H1 (cell line): ENCODE measurements around the gene TMEM185B. TPM values are rescaled to one million over a fixed set of nuclear protein-coding genes. Genes with fewer than 3 reads are reported as not detected.

Experiments
- CTCF ChIA-PET: fragments of 300-600 bp; sonication (Branson Sonifier 250); formaldehyde crosslinking; loops from one replicate; lab custom pipeline; 2021; ENCODE audit not compliant: partially characterized antibody; lab: Charles Lee
- POLR2A ChIA-PET: fragments of 300-600 bp; sonication (Branson Sonifier 250); formaldehyde crosslinking; loops from one replicate; lab custom pipeline; 2021; ENCODE audit warnings: inconsistent platforms; ENCODE audit not compliant: partially characterized antibody; lab: Charles Lee
- DNase-seq, 2 experiments: peaks; one replicate each; pipeline versions ENCODE4 v3.0.0 to v3.0.0-alpha.2; 2010 to 2022; ENCODE audit warnings: low spot score in 2 of 2, low read depth in 1 of 2, mixed read lengths in 1 of 2
- FAIRE-seq: peaks from 2 replicates; lab custom pipeline; 2011; peaks lifted over from hg19 to GRCh38; lab: Jason Lieb, UNC
- H2AFZ ChIP-seq: 2 replicates; pipeline ENCODE4 v1.8.1; 2012; ENCODE audit warnings: low read length, inconsistent platforms
- H2AK5ac ChIP-seq: 2 replicates; pipeline ENCODE4 v1.6.1; 2013; ENCODE audit warnings: low read depth, low read length
- H2BK120ac ChIP-seq: replicated peaks from 2 replicates; pipeline ENCODE3; 2013; ENCODE audit warnings: low read depth, low read length, inconsistent platforms
- H2BK12ac ChIP-seq: 2 replicates; pipeline ENCODE4 v1.6.1; 2013; ENCODE audit warnings: low read depth, low read length
- H2BK15ac ChIP-seq: 2 replicates; pipeline ENCODE4 v1.6.1; 2013; ENCODE audit warnings: low read length
- H2BK20ac ChIP-seq: 2 replicates; pipeline ENCODE4 v1.6.1; 2013; ENCODE audit warnings: low read length
- H2BK5ac ChIP-seq: 2 replicates; pipeline ENCODE4 v1.6.1; 2013; ENCODE audit warnings: low read depth, low read length
- H3K14ac ChIP-seq: 2 replicates; pipeline ENCODE4 v1.6.1; 2013; ENCODE audit warnings: inconsistent platforms; ENCODE audit not compliant: insufficient read length
- H3K18ac ChIP-seq: 2 replicates; pipeline ENCODE4 v1.6.1; 2013; ENCODE audit warnings: low read length; ENCODE audit errors: extremely low read depth
- H3K23ac ChIP-seq: 2 replicates; pipeline ENCODE4 v1.6.1; 2013; ENCODE audit warnings: inconsistent platforms; ENCODE audit not compliant: insufficient read length
- H3K23me2 ChIP-seq: 2 replicates; pipeline ENCODE4 v1.6.1; 2013; ENCODE audit warnings: low read depth, low read length
- H3K27ac ChIP-seq: 2 replicates; pipeline ENCODE4 v1.6.1; 2011; ENCODE audit warnings: low read depth, low read length, inconsistent platforms
- H3K27me3 ChIP-seq, 4 experiments: replicated peaks in 1 of 4; 1 replicate in 1 of 4; 2 replicates in 3 of 4; pipeline versions ENCODE4 v1.6.1 to v1.8.1; 2011 to 2013; ENCODE audit warnings: low read length in 3 of 4, mild to moderate bottlenecking in 3 of 4, inconsistent platforms in 2 of 4, mixed read lengths in 2 of 4, moderate library complexity in 1 of 4; ENCODE audit not compliant: control insufficient read depth in 3 of 4, insufficient read depth in 3 of 4; ENCODE audit errors: extremely low read depth in 1 of 4
- H3K36me3 ChIP-seq, 4 experiments: 2 replicates each; pipeline versions ENCODE4 v1.6.1 to v1.8.1; 2011 to 2013; ENCODE audit warnings: mild to moderate bottlenecking in 4 of 4, low read length in 3 of 4, moderate library complexity in 2 of 4, control low read depth in 1 of 4, inconsistent platforms in 1 of 4; ENCODE audit not compliant: insufficient read depth in 4 of 4, control insufficient read depth in 2 of 4
- H3K4ac ChIP-seq: replicated peaks from 2 replicates; pipeline ENCODE3; 2013; ENCODE audit warnings: low read length, low read depth, mixed read lengths, inconsistent platforms; ENCODE audit not compliant: insufficient read length
- H3K4me1 ChIP-seq, 4 experiments: replicated peaks in 1 of 4; 1 replicate in 1 of 4; 2 replicates in 3 of 4; pipeline versions ENCODE4 v1.6.1 to v1.8.1; 2011 to 2013; ENCODE audit warnings: low read length in 3 of 4, inconsistent platforms in 2 of 4, mixed read lengths in 1 of 4; ENCODE audit not compliant: insufficient read depth in 4 of 4, control insufficient read depth in 3 of 4
- H3K4me2 ChIP-seq, 2 experiments: 2 replicates each; pipeline versions ENCODE4 v1.6.1 to v1.8.1; 2011 to 2013; ENCODE audit warnings: low read depth in 2 of 2, low read length in 2 of 2, control low read depth in 1 of 2, inconsistent platforms in 1 of 2, mild to moderate bottlenecking in 1 of 2; ENCODE audit not compliant: insufficient read depth in 1 of 2
- H3K4me3 ChIP-seq, 4 experiments: fragments of 200-600, 300-600 bp in 1 of 4; sonication (generic), shearing (Covaris generic), sonication (Bioruptor Twin) in 1 of 4; 2 replicates each; pipeline versions ENCODE4 v1.5.1 to v1.8.1; 2011 to 2016; ENCODE audit warnings: low read length in 4 of 4, low read depth in 3 of 4, control low read depth in 2 of 4, inconsistent platforms in 2 of 4, mild to moderate bottlenecking in 2 of 4, mixed read lengths in 1 of 4, moderate library complexity in 1 of 4; ENCODE audit not compliant: insufficient read depth in 2 of 4; ENCODE audit errors: extremely low read depth in 1 of 4
- H3K56ac ChIP-seq: replicated peaks from 2 replicates; pipeline ENCODE3; 2013; ENCODE audit warnings: low read depth, mild to moderate bottlenecking, mixed read lengths, low read length, inconsistent platforms; ENCODE audit not compliant: insufficient read length
- H3K79me1 ChIP-seq: 2 replicates; pipeline ENCODE4 v1.6.1; 2013; ENCODE audit warnings: low read depth, low read length, control low read depth
- H3K79me2 ChIP-seq, 2 experiments: 2 replicates each; pipeline versions ENCODE4 v1.6.1 to v1.8.1; 2012 to 2013; ENCODE audit warnings: low read length in 2 of 2, mild to moderate bottlenecking in 2 of 2, inconsistent platforms in 1 of 2; ENCODE audit not compliant: insufficient read depth in 2 of 2, control insufficient read depth in 1 of 2
- H3K9ac ChIP-seq, 4 experiments: replicated peaks in 1 of 4; 1 replicate in 1 of 4; 2 replicates in 3 of 4; pipeline versions ENCODE4 v1.6.1 to v1.8.1; 2011 to 2013; ENCODE audit warnings: low read depth in 3 of 4, low read length in 3 of 4, control low read depth in 2 of 4, mild to moderate bottlenecking in 2 of 4, moderate library complexity in 2 of 4, inconsistent platforms in 1 of 4; ENCODE audit errors: extremely low read depth in 1 of 4
- H3K9me3 ChIP-seq, 2 experiments: 2 replicates each; pipeline versions ENCODE4 v1.6.1 to v1.8.1; 2012 to 2013; ENCODE audit warnings: mild to moderate bottlenecking in 2 of 2, moderate library complexity in 2 of 2, control low read depth in 1 of 2, inconsistent platforms in 1 of 2, low read depth in 1 of 2, low read length in 1 of 2, mixed read lengths in 1 of 2; ENCODE audit not compliant: insufficient read depth in 2 of 2
- H4K20me1 ChIP-seq, 2 experiments: replicated peaks in 1 of 2; 2 replicates each; pipeline versions ENCODE3 to v1.8.1; 2011 to 2013; ENCODE audit warnings: inconsistent platforms in 2 of 2, low read length in 2 of 2, mild to moderate bottlenecking in 1 of 2; ENCODE audit not compliant: insufficient read depth in 2 of 2, control insufficient read depth in 1 of 2
- H4K5ac ChIP-seq: 2 replicates; pipeline ENCODE4 v1.6.1; 2013; ENCODE audit warnings: low read length, low read depth, mixed read lengths, inconsistent platforms; ENCODE audit not compliant: insufficient read length
- H4K8ac ChIP-seq: 2 replicates; pipeline ENCODE4 v1.8.0; 2013; ENCODE audit warnings: mild to moderate bottlenecking, moderate library complexity, low read length, inconsistent platforms; ENCODE audit not compliant: insufficient read depth; ENCODE audit errors: extremely low read depth
- H4K91ac ChIP-seq: replicated peaks from 2 replicates; pipeline ENCODE3; 2013; ENCODE audit warnings: low read length, mixed read lengths, inconsistent platforms; ENCODE audit not compliant: insufficient read length
- BCL11A ChIP-seq, 2 experiments: IDR thresholded peaks; one replicate each; pipeline ENCODE4 v1.6.1; 2011; ENCODE audit warnings: low read depth in 2 of 2, low read length in 2 of 2, mild to moderate bottlenecking in 2 of 2
- CHD2 ChIP-seq: IDR thresholded peaks from 2 replicates; pipeline ENCODE4 v1.6.1; 2012; ENCODE audit warnings: low read length, improper control_type of control experiment
- CTCF ChIP-seq, 3 experiments: IDR thresholded peaks; 1 replicate in 2 of 3; 2 replicates in 1 of 3; pipeline versions ENCODE4 v1.5.1 to v1.6.1; 2011; ENCODE audit warnings: low read length in 3 of 3, mild to moderate bottlenecking in 3 of 3, inconsistent platforms in 2 of 3, low read depth in 1 of 3, moderate library complexity in 1 of 3; ENCODE audit not compliant: insufficient read depth in 1 of 3; ENCODE audit errors: control extremely low read depth in 1 of 3
- EP300 ChIP-seq, 2 experiments: IDR thresholded peaks; 1 replicate in 1 of 2; 2 replicates in 1 of 2; pipeline ENCODE4 v1.6.1; 2011 to 2012; ENCODE audit warnings: low read depth in 2 of 2, low read length in 2 of 2, mild to moderate bottlenecking in 2 of 2, borderline replicate concordance in 1 of 2, inconsistent platforms in 1 of 2, moderate library complexity in 1 of 2
- PHF8 ChIP-seq: fragments of 200-600 bp; sonication (generic); conservative IDR thresholded peaks from 2 replicates; pipeline ENCODE4 v1.7.1; 2012; ENCODE audit warnings: low read depth, mild to moderate bottlenecking, inconsistent platforms, low read length, moderate library complexity
- WGBS, 2 experiments: shearing (Covaris generic) in 1 of 2; methylation state at CpG; one replicate each; pipeline versions ENCODE4 v1.1.6 to v1.1.7; 2013 to 2015; ENCODE audit warnings: low lambda C conversion rate in 2 of 2, mixed read lengths in 2 of 2, inconsistent platforms in 1 of 2, low coverage in 1 of 2, missing lambda C conversion rate in 1 of 2; ENCODE audit not compliant: insufficient replicate concordance in 2 of 2, insufficient coverage in 1 of 2, insufficient read length in 1 of 2; ENCODE audit errors: extremely low coverage in 1 of 2, missing lambda C conversion rate in 1 of 2; 5-methylcytosine and 5-hydroxymethylcytosine counted together
- polyA plus RNA-seq, 7 experiments: library from polyadenylated mRNA; depleted of rRNA in 3 of 7; stranded (reverse) in 5 of 7; unstranded in 2 of 7; fragments of >200 nt in 5 of 7; fragments of 200-250 nt in 2 of 7; gene quantifications; 1 replicate in 5 of 7; 2 replicates in 1 of 7; 4 replicates in 1 of 7; pipeline versions ENCODE4 v1.2.1 to v1.2.3, GENCODE V29; 2011 to 2013; ENCODE audit warnings: missing spikeins in 2 of 7, mixed read lengths in 2 of 7
- total RNA-seq: library from RNA; stranded (reverse); fragmentation: NEBNext Ultra II Directional; extraction: Animal tissue kit (Norgen Biotek cat#: 25700); gene quantifications from 2 replicates; pipeline ENCODE4 v1.2.1, GENCODE V29; 2021

TMEM185B gene
- total and polyA plus RNA-seq, 2 of the 8 experiments (the other 6 are each of a cell fraction or from before 2014, with no cell fraction given): 13.5 to 14.0 TPM

GRCh38 chr2:120261387-120262006 is 38.3 kb upstream of the TMEM185B start:
- Histone ChIP-seq H3K23ac (no peak overlapping the region), H4K20me1 (no peaks in the 10 kb centered on the region), H4K8ac (no peak overlapping the region), H2AFZ (no peak overlapping the region), H3K14ac (no peak overlapping the region), H2BK12ac (no peak overlapping the region), H2AK5ac (no peak overlapping the region), H3K9ac (no peak overlapping the region), H3K79me2 (no peaks in the 10 kb centered on the region), H2BK5ac (no peak overlapping the region), H4K5ac (no peak overlapping the region), H3K23me2 (no peaks in the 10 kb centered on the region), H2BK120ac (no peak overlapping the region), H3K36me3 (no peaks in the 10 kb centered on the region), H2BK15ac (no peak overlapping the region), H3K18ac (no peak overlapping the region), H2BK20ac (no peak overlapping the region), H3K27me3 (no peaks in the 10 kb centered on the region), H4K91ac (no peak overlapping the region), H3K4ac (no peak overlapping the region), H3K4me1 (no peaks in the 10 kb centered on the region), H3K56ac (no peak overlapping the region), H3K4me3 (no peak overlapping the region), H3K79me1 (no peaks in the 10 kb centered on the region), H3K4me2 (no peak overlapping the region), H3K27ac (no peak overlapping the region), H3K9me3 (peaks cover 7 to 11% of the 10 kb centered on the region in 2 experiments; a peak in 2 of 4 replicates)
- ChIA-PET POLR2A (no interaction called here), CTCF (interaction anchor here (0.6 to 2.7 kb wide), 4 partner anchors 11 to 1002 kb away, joined by 3 to 8 read pairs (median 4); no protein-coding TSS in a partner anchor)
- no peak for TF ChIP-seq EP300 (IDR thresholded peaks at IDR 0.05; ENCODE audit: borderline replicate concordance in 1 of 2, low read depth in 2 of 2, low read length in 2 of 2)
- no peak for TF ChIP-seq CHD2
- no peak for TF ChIP-seq BCL11A (IDR thresholded peaks at IDR 0.05; ENCODE audit: low read depth in 2 of 2, low read length in 2 of 2)
- no peak for TF ChIP-seq PHF8
- TF ChIP-seq CTCF (IDR thresholded peaks at IDR 0.05; ENCODE audit: control extremely low read depth in 1 of 3, insufficient read depth in 1 of 3, low read depth in 1 of 3, low read length in 3 of 3): no peak
- 85 to 100% methylated on average over 1 to 6 of the region's 6 CpGs for WGBS, 2 experiments
- no peak for DNase-seq
- FAIRE-seq: no peak
